ENCODE data around the gene RER1.

Gene RER1

DNA sequence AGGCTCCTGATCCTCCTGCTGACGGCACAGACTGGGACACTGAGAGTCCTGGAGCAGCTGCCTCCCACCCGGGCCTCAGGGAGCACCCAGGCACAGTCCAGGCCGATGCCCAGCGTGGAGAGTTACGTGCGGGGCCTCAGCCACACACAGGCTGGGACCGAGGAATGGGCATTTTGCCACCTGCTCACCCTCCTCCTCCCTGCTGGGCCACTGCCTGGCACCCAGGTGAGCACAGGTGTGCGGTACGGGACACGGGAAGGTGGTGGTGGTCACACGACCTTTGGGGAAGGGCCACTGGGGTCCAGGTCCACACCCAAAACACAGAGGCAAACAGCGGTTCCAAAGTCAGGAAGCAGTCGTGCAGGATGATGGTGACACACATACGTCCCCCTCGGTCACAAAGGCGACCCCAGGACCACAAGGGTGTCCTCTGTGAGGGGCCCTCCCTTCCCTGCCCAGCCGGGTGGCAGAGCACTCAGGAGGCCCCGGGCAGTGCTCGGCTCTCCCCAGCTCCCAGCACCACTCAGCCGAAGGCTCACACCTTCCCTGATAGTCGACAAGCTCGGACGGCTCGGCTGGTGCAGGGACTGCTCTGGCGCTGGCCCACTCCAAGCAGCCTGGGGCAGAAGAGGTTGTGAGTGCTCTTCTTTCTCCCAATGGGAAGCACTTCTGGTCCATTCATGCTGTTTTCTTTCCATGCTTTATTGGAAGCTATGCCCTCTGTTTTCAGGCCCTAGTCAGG is 14.5 kb upstream of the RER1 start:
- no peak for DNase-seq

DNA sequence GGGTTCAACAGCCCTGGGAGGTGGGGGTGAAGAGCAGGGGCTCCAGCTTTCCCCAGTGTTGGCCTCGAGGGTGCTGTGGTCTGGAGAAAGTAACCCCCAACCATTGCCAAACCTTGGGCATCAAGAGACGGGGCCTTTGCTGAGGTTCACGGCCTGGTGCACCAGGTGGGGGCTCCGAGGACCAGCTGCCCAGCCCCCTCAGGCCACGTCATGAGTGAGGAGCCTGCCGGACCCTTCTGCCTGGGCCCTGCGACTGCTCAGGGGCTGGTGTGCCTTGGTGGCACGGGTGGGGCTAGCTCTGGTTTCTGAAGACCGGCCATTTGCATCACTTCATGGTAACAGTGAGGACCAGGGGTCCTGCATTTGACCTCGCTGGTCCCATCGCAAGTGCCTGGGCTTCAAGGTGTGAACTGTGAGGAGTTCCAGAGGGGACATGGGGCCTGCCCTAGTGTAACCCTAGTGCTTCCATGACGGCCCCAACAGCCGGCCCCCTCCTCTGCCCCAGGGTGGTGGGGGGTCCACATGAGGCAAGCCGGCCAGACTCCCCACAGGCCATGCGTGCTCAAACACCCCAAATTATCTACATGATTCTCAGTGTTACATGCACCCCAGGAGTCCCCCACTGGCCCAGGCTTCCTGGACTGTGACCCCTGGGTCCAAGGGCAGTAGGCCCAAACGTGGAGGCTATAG is 13.7 kb upstream of the RER1 start:
- no peak for DNase-seq

DNA sequence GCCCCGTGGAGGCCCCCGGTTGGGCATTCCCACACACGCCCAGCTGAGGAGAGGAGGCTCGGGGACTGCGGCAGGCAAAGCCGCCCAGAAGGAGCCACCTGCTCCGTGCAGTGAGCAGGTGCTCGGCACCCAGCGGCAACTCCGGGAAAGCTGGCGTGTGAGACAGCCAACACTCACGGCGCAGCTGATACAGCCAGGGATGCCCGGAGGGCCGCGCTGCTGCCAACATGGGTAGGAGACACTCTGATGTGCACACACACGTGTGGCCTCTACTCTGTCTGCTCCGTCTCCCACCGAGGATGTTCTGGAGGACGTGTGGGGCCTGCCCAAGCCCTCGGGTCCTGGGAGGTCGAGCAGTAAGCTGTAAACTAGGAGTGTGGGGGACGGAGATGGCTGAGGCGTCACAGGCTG is 13.2 kb upstream of the RER1 start:
- no peak for DNase-seq

DNA sequence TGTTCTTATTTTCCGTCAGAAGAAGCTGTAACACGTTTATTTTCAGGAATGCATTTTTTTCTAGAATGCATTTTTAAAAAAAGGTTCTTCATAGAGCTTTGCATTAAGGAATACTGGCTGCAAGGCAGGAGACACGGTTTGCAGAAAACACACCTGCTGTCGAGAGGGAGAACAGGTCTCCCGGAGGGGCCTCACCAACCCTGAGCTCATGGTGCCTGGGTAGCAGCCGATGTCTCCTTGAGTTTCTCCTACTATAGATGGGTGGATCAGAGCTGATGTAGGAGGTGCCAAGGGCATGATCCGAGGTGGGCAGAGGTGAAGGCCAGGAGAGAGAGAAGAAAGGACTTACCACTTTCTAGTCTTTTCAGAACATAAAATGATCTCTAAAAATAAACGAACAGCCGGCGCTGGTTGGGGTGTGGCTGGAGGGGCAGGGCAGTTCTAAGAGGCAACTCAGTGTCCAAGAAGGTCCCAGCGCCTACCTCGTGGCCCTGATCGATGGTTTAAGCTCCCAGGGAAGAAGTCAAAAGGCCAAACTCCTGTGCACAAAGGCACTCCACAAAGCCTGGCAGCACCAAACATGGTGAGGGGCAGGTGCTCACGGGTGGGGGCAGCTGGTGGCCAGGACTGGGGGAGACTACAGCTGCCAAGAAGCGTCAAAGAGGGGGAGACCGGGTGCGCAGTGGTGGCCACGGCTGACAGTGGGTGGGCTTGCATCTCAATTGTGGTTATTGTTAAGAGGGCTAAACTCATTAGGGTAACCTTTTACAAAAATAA is 12.5 kb upstream of the RER1 start:
- DNase-seq: no peak

DNA sequence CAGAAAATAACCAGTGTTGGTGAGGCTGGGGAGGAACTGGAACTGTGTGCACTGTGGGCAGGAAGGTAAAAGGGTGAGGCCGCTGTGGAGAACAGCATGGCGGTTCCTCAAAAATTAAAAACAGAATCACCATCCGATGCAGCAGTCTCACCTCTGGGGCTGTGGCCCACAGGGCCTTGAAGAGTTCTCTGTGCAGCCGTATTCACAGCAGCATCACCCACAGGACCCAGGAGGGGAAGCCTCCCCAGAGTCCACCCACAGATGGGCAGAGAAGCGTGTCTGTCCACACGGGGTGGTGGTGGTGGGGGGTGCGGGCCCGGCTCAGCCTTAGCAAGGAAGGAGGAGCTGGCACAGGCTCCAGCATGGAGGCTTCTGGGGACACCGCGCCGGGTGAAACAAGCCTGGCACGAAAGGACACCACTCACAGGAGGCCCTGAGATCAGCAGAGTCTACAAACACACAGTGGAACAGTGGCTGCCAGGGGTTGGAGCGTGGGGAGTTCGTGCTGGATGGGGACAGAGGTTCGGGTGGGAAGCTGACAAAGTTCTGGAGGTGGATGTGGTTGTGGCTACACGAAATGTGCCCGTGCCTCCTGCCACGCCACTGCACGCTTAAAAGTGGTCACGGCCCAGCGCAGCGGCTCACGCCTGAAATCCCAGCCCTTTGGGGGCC is 11.8 kb upstream of the RER1 start:
- no peak for DNase-seq

DNA sequence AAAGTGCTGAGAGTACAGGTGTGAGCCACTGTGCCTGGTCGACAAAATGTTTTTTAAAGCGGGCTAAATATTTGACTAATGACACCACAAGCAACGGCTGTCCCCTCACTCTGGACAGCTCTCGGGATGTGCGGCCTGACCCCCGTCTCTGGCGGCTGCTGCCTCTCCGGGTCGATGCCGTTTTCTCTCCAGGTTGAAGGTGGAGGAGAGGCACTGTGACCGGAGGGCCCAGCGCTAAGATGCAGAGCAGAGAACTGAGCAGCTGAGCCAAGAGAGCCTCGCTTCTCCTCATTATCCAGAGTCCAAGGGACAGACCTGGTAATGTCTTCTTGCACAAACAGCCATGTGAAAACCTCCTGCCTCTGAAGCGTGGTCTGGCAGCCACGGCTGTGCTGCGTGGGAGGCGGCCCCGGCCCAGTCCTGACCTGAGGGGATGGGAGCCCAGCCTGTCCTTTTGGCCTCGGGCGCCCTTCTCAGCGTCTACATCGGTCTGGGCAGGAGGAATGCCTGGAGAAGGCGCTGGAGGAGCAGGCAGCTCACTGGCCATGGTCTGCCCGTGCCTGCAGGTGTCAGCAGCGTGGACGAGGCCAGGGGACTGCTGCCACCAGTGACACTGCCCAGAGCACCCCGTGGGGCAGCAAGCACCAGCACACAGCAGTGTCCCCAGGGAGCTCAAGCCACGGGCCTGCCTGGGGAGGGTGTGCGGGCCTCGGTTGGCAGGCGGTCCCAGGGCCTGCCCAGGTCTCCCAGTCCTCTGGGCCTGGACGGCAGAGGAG is 10.6 kb upstream of the RER1 start:
- DNase-seq: no peak

DNA sequence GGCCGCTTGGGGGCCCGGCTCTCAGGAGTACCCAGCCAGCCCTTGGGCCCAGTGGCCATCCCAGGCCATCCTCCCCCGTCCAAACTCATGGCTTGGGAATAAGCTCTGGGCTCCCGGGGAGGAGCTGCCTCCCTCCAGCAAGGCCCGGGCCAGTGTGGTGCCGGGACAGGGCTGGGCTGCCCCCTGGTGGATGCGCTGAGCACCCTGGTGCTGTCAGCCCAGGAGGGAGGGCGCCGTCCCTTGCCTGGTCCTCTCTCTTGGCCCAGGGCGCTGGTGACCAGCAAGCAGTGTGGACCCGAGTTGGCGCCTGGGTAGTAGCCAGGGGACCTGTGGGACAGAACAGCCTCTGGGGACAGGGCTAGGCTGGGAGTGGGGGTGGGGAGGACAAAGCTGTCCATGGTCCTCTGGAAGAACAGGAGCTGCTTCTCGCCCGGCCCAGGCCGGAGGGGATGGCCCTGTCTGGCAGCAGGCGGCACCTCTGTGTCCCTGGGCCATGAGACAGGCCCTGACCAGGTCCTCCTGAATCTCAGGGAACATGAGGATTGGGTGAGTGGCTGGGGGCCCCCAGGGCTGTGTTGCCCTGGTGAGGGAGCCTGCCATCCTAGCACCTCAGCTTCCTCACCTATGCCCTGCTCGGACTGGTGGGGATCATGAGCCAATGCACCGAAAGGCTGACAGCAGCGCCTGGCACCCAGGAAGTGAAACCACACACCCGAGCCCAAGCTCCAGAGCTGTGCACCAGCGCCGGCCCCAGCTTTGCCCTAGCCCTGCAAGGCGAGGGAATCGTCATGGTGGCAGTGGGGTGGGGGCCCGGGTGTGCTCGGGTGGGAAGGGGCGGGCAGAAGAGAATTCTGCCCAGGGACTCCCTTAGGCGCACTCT is 9.7 kb upstream of the RER1 start:
- no peak for DNase-seq

DNA sequence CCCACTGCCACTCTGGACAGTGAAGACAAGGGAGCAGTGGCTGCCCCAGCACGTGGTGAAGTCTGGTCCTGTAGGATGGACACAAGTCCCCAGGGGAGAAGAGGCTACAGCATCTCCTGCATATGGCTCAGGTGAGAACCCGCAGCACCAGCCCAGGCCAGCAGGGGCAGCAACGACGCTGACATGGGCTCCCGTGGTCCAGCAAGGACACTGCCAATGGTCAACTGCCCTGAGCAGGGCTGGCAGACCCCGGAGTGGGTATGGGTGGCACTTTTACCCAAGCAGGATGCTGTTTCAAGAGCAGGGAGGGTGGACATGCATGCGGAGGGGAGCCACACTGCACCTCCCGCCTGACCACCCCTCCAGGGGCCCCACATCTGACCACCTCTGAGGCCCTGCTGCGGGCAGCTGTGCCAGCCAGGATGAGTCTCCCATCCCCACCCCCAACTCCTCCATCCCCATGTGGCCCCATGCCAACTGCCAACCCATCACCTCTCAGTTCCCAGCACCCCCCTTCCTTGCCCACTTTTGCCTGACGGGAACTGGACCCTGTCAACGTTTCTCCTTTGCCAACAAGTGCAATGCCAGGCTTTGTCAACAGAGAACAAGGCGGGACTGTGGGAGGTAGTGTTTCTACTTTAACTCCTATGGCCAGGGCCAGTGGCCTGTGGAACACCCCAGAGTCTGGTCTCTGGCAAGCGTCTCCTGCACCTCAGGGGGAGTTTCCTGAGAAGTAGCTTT is 8.8 kb upstream of the RER1 start:
- no peak for DNase-seq

DNA sequence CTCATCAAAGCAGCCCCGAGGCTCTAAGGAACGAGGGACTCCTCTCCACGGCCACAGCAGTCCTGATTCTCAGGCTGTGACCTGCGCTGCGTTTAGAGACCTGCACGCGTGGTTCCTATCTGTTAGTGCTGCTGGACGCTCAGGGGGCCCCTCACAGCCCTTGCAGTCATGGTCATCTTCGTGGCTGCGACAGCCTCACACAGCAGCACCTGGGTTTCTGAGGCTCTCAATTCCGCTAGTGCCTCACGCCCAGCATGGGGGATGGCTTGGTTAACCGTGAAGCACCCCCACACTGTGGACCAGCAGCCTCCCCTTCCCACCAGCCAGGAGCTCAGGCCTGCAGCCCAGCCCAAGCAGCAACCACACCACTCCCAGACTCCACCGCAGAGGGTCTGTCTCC is 8.1 kb upstream of the RER1 start:
- no peak for DNase-seq

DNA sequence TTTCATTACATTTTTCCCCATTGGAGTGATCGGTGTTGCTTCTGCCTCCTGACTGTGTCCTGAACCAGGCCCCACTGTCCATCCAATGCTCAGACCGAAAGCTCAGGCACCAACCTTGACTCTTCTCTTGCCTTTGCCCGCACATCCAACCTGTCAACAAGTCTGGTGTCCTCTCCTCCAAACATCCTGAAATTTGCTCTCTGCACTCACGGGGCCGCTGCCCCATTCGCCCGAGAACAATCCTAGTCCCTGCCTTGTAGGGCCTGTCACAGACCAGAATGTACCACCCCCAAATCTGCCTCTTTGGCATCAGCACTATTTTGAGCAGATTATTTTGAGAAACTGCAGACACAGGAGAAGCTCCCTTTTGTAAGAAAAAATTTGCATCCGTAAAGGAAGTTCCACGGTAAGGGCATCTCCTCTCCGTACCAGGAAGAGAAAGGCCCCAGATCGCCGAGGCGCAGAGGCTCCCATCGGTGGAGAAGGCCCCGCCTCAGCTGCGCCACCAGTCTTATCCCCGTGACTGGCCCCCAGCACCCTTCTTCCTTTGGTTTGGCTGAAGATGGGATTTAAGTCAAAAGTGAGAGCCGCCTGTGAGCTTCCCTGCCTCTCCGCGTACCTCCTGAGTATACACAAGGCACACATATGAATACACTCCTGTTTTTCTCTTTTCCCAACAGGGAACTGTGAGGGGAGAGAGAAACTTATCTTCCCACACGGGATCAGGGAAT is 7.3 kb upstream of the RER1 start:
- no peak for DNase-seq

DNA sequence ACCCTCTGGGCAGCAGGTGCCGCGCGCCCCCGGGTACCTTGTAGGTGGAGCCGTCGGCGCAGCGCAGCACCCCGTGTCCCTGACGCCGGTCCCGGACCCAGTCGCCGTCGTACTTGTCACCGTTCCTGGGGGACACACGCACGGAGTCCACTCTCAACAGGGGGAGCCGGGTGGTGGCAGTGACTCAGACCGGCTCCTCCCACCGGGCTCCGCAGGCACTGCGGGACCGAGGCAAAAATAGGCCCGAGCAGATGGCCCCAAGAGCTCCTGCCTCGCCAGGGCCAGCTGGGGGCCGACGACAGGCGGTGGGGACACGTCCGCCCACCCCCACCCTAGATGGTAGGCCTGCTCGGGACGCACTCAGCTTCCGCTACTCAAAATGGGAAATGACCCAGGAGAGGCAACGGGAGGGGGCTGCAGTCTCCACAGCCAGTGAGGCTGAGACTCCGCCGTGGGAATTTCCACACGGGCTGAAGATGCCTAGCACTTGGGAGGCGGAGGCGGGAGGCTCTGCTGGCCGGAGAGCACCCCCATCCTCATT is 6.6 kb upstream of the RER1 start:
- no peak for DNase-seq

DNA sequence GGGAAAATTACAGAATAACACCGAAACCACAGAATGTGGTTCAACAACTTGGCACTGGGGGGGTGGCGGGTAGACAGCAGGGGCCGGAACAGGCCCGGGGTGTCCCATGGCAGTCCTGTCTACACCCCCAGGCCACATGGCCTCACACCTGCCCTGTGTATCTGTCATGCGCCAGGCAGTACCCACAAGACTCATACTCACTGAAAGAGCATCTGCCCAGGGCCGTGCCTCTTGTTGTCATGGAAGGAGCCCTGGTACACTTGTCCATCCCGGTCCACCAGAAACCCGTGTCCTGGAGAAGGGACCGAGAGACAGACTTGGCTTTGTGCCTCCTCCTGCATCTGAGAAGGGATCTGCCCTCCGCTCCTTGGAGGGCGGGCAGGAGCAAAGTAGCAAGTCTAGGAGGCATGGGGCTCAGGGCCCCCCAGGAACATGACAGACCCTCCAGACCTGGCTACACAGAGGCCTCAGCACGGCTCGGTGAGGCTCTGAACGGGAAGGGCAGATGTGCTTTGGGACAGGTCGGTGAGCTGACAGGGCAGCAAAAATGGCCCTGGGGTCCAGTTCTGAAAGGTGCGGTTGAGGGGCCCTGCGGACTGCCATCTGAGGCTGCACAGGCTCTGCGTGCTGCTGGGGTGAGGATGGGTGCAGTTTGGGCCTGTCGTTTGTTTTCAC is 5.9 kb upstream of the RER1 start:
- DNase-seq: no peak

DNA sequence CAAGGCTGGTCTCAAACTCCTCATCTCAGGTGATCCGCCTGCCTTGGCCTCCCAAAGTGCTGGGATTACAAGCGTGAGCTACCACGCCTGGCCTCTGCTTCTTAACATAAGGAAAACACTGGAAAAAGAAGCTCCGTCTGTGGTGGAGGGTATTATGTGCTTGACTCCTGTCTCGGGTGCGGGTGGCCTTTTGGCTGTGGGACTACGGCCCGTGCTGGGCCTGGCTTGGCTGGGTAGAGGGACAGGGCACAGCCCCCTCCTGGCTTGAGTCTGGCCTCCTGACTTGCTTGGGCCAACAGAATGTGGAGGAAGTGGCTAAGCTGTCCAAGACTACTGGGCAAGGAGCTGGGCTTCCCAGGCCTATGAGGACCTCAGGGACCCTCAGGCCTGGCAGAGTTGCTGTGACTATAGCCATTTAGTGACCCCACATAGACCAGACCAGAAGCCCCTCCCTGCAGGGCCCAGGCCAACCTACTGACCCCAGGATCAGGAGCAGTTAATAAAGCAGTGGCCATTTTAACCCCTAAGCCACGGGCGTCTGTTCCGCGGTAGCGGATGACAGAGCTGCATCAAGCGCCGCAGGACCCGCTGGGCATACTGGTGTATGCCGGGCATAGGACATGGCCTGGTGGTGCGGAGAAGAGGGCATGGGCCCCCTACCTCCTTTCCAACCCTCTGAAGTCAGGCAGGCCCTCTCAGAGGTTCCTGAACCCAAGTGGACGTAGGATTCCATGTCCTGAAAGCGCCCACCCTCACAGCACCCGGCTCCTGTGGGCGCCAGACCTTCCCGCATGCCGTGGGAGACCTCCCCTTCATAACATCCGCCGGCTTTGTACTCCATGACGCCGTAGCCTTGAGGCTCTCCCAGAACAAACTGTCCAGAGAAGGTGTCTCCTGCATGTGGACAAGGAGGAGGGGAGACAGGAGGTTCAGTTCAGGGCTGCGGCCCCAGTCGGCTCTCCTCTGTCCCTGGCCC is 4.7 kb upstream of the RER1 start:
- DNase-seq: no peak

DNA sequence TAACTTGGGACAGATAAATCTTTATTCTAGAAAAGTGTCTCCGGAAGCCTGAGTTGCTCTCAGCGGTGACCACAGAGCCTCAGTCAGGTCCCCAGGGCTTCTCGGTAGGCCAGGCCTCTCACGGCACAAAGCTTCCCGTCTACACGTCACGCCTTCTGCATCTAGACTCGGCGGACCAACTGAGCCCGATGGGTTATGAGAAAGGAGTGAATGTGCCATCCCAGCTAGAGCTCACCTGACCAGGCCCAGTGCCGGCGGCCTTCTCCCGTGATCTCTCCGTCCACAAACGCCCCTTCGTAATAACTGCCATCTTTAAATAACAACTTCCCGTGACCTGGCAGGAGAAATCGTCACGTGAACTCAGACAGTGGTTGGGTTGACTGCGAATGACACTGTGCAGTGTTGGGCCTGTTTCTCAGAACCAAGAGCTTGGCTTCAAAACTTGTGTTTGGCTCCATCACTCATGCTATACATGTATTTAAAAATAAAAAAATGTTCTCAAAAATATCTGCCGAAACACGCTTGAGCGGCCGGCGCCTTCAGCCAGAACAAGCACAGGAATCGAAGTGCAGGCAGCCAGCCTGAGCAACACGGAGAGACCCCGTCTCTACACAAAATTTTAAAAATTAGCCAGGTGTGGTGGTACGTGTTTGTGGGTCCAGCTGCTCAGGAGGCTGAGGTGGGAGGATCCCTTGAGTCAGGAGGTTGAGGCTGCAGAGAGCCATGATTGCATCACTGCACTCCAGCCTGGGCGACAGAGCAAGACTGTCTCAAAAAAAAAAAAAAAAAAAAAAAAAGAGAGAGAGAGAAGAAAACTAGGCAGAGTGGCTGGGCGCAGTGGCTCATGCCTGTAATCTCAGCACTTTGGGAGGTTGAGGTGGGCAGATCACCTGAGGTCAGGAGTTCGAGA is 3.4 kb upstream of the RER1 start:
- DNase-seq: no peak

DNA sequence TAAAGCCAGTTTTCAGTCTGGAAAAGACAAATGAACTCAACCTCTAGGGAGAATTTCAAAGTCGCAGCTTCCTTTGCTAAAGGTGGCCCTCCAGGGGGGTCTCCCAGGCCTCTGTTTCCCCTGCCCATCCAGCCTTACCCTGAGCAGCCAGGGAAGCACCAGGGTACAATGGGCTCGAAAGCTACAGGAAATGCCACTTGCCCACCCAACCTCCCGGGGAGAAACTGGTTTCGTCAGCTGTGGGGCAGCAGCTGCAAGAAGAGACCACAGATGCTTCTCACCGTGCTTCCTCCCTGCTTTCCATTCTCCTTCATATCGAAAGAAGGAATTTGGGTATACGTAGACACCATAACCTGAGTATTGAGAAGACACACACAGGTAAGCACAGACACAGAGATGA is 2.0 kb upstream of the RER1 start:
- DNase-seq: no peak

DNA sequence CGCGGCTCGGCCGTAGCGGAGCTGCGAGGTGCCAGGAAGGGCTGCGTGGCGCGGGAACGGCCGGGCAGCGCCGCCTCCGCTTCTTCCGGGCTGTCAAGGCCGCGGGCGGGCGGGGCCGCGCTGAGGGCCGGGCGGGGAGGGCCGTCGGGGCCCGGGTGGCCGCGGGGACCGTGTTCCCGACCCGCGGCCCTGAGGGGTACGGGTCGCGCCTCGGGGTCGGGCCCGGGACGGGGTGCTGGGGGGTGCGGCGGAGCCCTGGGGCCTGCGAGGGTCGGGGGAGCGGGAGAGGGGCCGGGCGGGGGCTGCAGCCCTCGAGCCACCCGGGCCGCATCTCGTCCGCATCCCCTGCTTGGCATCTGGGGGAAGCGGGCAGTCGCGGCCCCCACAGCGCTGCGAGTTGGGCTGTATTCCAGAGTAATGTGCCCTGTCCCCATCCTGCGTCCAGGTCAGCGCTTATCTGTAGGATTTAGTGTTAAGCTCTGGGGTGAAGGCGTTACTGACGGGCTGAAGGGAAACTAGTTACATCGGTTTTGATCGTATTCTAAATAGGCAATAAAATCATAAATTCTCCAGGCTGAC is 379 bp downstream of the RER1 start:
- no peak for DNase-seq
